NOMO-1 treated with dmso at 0.1 percent for 144 hours (cell line): ENCODE results near the gene MMAA.
"Not testable (repeated sequence)": the region's sequence is repeated elsewhere in the genome, so short reads cannot be mapped to it uniquely, and the experiment has no call there.

ENCODE experiments used
- DNase-seq: peaks from one replicate; lab custom pipeline; 2025; ENCODE audit not compliant: unreplicated experiment; lab: John Stamatoyannopoulos, UW

MMAA gene

GRCh38 chr4:145626623-145626982 lies 7.4 kb downstream of the MMAA start:
- no peak for DNase-seq

DNA sequence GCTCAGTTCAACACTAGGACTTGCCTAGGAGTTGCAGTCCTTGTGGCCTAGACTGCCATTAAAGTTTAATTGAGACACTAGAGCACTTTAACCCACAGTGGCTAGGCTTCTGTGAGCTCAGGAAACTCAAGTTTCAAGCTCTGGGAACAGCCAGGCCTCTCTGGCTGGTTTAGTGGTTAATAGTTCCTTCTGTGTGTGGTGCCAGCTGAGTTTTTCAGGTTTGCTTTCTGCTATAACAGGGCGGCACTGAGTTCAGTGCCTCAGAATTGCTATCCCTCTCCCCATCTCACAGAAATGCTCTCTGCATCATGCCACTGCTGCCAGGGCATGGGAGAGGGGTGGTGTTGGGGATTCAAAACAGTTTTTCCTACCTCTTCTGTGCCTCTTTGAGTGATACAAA lies 15.9 kb downstream of the MMAA start:
- DNase-seq = no peak

GRCh38 chr4:145635630-145636029 lies 16.4 kb downstream of the MMAA start:
- DNase-seq = no peak

GRCh38 chr4:145639186-145639698 lies 20.1 kb downstream of the MMAA start:
- DNase-seq = no peak

DNA sequence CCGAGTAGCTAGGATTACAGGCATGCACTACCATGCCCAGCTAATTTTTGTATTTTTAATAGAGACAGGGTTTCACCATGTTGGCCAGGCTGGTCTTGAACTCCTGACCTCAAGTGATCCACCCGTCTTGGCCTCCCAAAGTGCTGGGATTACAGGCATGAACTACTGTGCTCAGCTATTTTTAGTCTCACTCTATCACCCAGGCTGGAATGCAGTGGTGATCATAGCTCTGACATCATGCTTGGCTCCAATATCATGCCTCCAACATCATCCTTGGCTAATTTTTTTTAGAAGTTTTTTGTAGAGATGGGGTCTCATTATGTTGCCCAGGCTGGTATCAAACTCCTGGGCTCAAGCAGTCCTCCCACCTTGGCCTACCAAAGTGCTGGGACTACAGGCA lies 21.1 kb downstream of the MMAA start:
- not testable (repeated sequence) for DNase-seq

GRCh38 chr4:145643295-145643694 lies 24.1 kb downstream of the MMAA start:
- no peak for DNase-seq

DNA sequence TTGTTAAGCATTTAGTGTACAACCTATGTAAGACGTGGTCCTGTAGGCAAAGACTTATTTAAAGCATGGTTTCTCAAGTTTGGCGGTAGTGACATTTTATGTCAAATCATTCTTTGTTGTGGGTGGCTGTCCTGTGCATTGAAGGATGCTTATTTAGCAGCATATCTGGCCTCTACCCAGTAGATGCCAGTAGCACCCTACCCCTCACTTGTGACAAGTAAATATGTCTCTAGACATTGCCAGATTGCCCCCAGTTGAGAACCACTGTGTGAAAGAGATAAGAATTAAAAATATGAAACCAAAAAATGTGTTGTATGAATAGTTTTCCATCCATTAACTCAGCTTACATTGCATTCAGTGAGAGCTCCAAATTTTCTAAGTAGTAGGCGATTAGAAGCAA lies 25.5 kb downstream of the MMAA start:
- DNase-seq = no peak

GRCh38 chr4:145656156-145656555 lies 37.0 kb downstream of the MMAA start:
- no peak for DNase-seq

- no peak for DNase-seq
These were observed 40.9 kb downstream of the MMAA start for GRCh38 chr4:145660064-145660463.

DNA sequence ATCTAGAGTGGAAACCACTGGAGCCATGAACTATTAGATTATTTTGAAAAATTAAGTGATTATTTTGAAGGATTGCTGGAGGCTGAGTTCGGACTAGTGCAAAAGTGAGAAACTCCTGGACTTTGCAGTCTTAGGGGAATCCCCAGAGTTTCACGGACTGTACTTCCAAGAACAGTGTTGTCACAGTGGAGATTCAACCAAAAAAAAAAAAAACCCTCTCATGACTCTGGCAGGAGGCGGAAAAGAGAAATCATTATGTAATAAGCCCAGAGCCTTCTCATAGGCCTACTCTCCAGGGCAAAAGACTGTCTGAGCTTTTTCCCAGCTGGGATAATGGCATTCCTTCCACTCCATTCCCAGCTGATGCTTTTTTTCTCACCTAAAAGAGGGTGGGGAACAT lies 44.0 kb downstream of the MMAA start:
- no peak for DNase-seq

DNA sequence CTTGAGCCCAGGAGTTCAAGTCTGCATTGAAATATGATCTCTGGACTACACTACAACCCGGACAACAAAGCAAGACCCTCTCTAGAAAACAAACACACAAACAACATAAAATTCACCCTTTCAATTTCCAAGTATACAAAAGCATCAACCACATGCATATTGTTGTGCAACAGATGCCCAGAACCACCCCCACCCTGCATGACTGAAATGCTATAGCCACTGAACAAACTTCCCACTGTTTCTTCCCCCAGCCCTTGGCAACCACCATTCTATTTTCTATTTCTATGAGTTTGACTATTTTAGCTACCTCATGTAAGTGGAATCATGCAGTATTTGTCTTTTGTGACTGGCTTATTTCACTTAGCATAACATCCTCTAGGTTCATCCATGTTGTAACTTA lies 46.6 kb downstream of the MMAA start:
- no peak for DNase-seq

DNA sequence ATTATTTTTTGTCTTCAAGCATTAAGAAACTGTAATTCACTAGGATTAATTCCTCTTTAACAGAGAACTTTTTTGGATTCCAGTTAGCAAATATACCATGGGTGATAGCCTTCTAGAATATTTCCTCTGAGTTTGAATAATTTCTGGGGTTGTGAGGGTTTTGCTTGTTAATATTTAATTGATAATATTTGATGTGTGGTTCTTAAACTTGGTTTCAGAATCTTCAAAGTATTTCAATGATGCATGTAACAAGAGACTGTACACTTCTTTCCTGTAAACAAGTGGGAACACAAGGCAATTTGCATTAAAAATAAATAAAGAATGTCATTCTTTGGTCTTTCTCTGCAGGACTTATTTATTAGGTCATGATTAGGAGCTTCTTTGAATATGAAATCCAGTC lies 51.2 kb downstream of the MMAA start:
- no peak for DNase-seq

DNA sequence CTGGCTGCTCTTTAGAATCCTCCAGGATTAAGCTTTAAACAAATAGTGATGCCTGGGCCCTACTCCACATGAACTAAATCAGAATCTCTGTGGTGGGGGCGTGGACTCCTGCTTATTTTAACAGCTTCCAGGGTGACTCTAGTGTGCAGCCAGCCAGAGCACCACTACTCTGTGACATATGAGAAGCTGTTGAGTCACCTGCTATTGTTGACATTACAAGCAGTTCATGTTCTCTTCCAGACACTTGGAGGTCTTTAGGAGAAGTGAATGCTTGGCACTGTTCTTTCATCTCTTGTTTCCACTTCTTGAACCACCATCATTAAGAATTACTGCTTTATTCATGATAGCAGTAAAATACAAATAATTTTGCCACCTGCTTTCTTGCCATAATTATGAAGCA lies 60.3 kb downstream of the MMAA start:
- DNase-seq = no peak

DNA sequence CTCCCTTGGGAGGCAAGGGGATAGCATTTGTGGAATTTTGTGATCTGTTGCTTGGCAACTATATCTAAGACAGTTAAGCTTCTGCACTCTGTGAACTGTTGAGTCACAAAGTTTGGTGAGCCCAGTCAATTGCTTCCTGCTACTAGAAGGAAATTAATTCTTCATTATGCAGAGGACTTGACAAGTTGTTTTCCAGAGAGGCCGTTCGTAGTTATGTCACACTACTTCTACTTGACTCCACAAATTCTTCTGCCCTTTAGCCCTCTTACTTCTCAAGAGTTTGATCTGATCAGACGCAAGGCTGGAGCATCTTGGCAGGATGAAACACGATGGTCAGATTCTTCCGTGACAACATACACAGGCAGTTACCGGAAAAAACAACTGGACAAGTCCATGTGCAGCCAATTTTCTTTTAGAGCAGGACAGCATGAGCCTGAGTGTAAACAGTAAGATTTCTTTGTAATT lies 60.8 kb downstream of the MMAA start, which contains the start of gene C4orf51:
Gene C4orf51 (plus strand): TSS at position 156 of the 465 bp plus-strand sequence. CDS start 58 bp downstream, at position 214.
- no peak for DNase-seq

DNA sequence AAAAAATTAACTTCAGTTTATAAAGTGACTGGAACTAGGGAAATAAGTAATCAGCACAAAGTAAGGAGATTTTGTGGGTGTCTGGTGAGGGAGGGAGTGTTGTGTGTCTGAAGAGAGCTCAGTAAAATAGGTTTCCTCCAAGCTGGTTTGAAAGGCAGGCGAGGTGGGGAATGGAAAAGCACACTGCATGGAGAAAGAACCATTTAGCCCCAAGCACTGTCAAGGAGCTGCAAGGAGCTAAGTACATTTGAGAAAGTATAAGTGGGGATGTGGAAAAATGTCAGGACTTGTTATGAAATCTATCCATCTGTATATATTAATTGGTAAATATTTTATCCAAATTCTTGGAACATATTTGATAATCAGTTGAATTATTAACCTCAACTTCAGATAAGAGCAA lies 61.7 kb downstream of the MMAA start:
- no peak for DNase-seq

DNA sequence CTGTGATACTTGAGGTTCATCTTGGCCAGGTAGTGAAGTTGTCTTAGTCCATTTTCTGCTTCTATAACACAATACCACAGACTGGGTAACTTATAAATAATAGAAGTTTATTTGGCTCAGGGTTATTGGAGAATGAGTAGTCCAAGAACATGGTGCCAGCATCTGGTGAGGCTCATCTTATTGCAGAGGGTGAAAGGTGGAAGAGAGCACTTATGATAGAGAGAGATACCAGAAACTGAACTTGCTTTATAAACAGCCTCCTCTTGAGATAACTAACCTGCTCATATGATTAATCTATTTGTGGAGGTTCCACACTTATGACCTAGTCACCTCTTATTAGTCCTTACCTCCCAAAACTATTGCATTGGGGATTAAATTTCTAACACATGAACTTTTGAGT lies 62.3 kb downstream of the MMAA start:
- no peak for DNase-seq

DNA sequence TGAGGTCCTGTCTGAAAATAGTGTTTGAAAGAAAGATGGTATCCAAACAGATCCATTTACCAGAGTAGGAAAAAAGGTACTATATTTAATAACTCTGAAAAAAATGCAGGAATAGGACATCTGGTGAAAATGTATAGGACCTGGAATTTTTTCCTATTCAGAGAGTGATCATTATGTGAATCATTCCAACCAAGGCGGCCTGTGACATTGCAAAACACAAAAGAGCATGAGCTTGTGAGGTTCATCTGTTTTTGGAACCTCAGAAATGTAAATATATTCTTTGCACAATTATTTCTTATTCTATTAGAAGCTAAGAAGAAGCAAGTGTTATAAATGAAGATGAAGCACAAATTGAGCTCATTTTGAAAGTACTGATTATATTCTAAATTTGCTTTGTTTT lies 62.8 kb downstream of the MMAA start:
- no peak for DNase-seq

DNA sequence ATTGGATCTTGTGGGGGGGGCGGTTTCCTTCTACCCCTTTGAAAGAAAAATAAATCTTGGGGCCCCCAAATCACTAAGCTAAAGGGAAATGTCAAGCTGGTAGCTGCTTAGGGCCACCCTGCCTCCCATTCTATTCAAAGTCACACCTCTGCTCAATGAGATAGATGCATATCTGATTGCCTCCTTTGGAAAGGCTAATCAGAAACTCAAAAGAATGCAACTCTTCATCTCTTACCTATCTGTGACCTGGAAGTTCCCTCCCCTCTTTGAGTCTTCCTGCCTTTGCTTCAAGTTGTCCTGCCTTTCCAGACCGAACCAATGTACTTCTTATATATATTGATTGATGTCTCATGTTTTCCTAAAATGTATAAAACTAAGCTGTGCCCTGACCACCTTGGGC lies 67.8 kb downstream of the MMAA start:
- no peak for DNase-seq

DNA sequence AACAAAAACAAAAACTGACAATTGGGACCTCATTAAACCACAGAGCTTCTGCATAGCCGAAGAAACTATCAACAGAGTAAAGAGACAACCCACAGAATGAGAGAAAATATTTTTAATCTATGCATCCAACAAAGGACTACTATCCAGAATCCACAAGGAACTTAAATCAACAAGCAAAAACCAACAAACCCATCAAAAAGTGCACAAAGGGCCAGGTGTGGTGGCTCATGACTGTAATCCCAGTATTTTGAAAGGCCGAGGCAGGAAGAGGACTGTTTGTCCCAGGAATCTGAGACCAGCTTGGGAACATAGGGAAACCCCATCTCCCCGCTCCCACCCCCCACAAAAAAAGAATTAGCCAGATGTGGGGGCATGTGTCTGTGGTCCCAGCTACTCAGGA lies 71.4 kb downstream of the MMAA start:
- no peak for DNase-seq

GRCh38 chr4:145691416-145691815 lies 72.2 kb downstream of the MMAA start:
- not testable (repeated sequence) for DNase-seq

- no peak for DNase-seq
These were observed 75.7 kb downstream of the MMAA start for GRCh38 chr4:145694929-145695328.

- DNase-seq = no peak
These were observed 78.1 kb downstream of the MMAA start for GRCh38 chr4:145697332-145697731.

GRCh38 chr4:145698507-145698906 lies 79.3 kb downstream of the MMAA start:
- no peak for DNase-seq
